Pons (tissue), 1 donor: Measurements from ENCODE around the gene TMPRSS12.
A peak's percentile ranks its signal among the peaks of the same experiment; 100 is the strongest.
"Not testable (repeated sequence)": the region's sequence is repeated elsewhere in the genome, so short reads cannot be mapped to it uniquely, and the experiment has no call there.

Experiments
- DNase-seq: peaks from one replicate; pipeline ENCODE4 v3.0.0-alpha.2; 2016; ENCODE audit warnings: low spot score

TMPRSS12 gene

GRCh38 chr12:50842637-50843493 is at the start of gene TMPRSS12:
TSS of gene TMPRSS12 (plus strand) at chr12:50842926. CDS start at chr12:50842965, 39 bp downstream.
- DNase-seq, result no peak

- no peak for DNase-seq
Measured at GRCh38 chr12:50799908-50800307, 42.8 kb upstream of the TMPRSS12 start.

- no peak for DNase-seq
Measured at GRCh38 chr12:50803230-50803875, 39.4 kb upstream of the TMPRSS12 start.

- peak; percentile 20 for DNase-seq
Measured at GRCh38 chr12:50806176-50806575, 36.5 kb upstream of the TMPRSS12 start.

GRCh38 chr12:50809131-50809530 is 33.6 kb upstream of the TMPRSS12 start:
- not testable (repeated sequence) for DNase-seq

GRCh38 chr12:50814921-50815320 is 27.8 kb upstream of the TMPRSS12 start:
- not testable (repeated sequence) for DNase-seq

- DNase-seq, result no peak
Measured at GRCh38 chr12:50820177-50820576, 22.5 kb upstream of the TMPRSS12 start.

- no peak for DNase-seq
Measured at GRCh38 chr12:50822082-50822481, 20.6 kb upstream of the TMPRSS12 start.

- not testable (repeated sequence) for DNase-seq
Measured at GRCh38 chr12:50823724-50824123, 19.0 kb upstream of the TMPRSS12 start.

GRCh38 chr12:50824914-50825313 is 17.8 kb upstream of the TMPRSS12 start:
- DNase-seq, result no peak

- DNase-seq, result peak; percentile 82
Measured at GRCh38 chr12:50825372-50825838, 17.3 kb upstream of the TMPRSS12 start.

GRCh38 chr12:50828121-50828520 is 14.6 kb upstream of the TMPRSS12 start:
- no peak for DNase-seq

GRCh38 chr12:50828886-50829285 is 13.8 kb upstream of the TMPRSS12 start:
- peak; percentile 21 for DNase-seq

GRCh38 chr12:50833801-50834200 is 8.9 kb upstream of the TMPRSS12 start:
- not testable (repeated sequence) for DNase-seq

- no peak for DNase-seq
Measured at GRCh38 chr12:50839042-50839441, 3.7 kb upstream of the TMPRSS12 start.

GRCh38 chr12:50840809-50841487 is 1.8 kb upstream of the TMPRSS12 start:
- no peak for DNase-seq

- DNase-seq, result no peak
Measured at GRCh38 chr12:50841716-50842531, 802 bp upstream of the TMPRSS12 start.

GRCh38 chr12:50845021-50845647 is 2.4 kb downstream of the TMPRSS12 start:
- DNase-seq, result no peak

GRCh38 chr12:50848963-50849362 is 6.2 kb downstream of the TMPRSS12 start:
- no peak for DNase-seq

- DNase-seq, result not testable (repeated sequence)
Measured at GRCh38 chr12:50855218-50855617, 12.5 kb downstream of the TMPRSS12 start.

- not testable (repeated sequence) for DNase-seq
Measured at GRCh38 chr12:50855679-50856078, 13.0 kb downstream of the TMPRSS12 start.
